GM12892 (cell line): ENCODE data around the gene WDR19. TPM values are rescaled to one million over a fixed set of nuclear protein-coding genes. Genes with fewer than 3 reads are reported as not detected.
"Not testable (repeated sequence)": the region's sequence is repeated elsewhere in the genome, so short reads cannot be mapped to it uniquely, and the experiment has no call there.

ENCODE experiments used
- DNase-seq: peaks from one replicate; pipeline ENCODE4 v3.0.0; 2011; ENCODE audit not compliant: insufficient read length
- FAIRE-seq: peaks from 2 replicates; lab custom pipeline; 2011; peaks lifted over from hg19 to GRCh38; lab: Jason Lieb, UNC
- POLR2A ChIP-seq: IDR thresholded peaks from 2 replicates; pipeline ENCODE4 v1.6.1; 2011; ENCODE audit warnings: low read depth, low read length, control low read depth
- POLR2AphosphoS5 ChIP-seq: IDR thresholded peaks from 2 replicates; pipeline ENCODE4 v1.6.1; 2011; ENCODE audit warnings: low read depth, low read length, control low read depth
- TAF1 ChIP-seq: IDR thresholded peaks from 2 replicates; pipeline ENCODE4 v1.6.1; 2011; ENCODE audit warnings: low read depth, mild to moderate bottlenecking, control low read depth, low read length, borderline replicate concordance
- polyA plus RNA-seq: library from polyadenylated mRNA; unstranded; fragments of >200 nt; gene quantifications from one replicate; pipeline ENCODE4 v1.2.1, GENCODE V29; 2012; ENCODE audit warnings: missing spikeins, inconsistent platforms; ENCODE audit not compliant: missing spikeins

The WDR19 gene
- polyA plus RNA-seq, result 12.7 TPM

DNA sequence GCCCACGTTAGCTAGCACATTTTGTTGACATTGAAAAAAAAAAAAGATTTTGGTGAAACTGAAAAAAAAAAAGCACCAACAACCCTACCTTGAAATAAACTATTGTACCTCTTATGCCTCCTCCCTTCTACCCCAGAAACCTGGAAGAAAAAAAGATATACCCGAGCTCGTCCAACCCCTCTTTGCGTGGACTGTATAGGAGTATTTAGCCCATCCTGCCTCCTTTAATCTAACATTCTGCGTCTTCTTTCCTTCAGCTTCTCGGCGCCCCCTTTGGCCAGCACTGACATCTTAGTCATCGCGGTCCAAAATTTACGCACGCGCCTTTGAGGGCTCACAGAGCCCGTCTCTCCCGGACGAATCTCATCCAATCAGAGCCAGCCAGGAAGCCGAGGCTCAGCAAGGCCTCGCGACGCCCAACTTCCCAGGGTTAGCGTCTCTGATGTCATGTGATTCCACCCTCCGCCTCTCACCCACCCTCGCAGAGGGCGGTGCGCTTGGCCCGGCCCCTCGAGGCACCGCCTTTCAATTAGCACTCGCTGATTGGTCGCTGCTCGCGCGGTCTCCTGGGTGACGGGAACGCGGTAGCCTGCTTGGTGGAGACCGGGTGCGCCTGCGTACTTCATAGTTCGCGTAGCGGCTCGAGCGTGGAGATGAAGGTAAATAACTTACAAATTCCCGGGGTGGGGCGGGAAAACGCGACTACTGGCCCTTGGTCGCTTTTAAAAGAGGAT is at the start of gene WDR19:
Gene WDR19 (plus strand): TSS at position 625 of the 734 bp plus-strand sequence. CDS start 29 bp downstream, at position 654.
- peak; percentile 100 for FAIRE-seq
- peak; percentile 84 for DNase-seq
- no peak for TF ChIP-seq POLR2AphosphoS5
- TF ChIP-seq POLR2A, result peak; percentile 47; the same call in 1 of the 2 replicates
- peak; percentile 17; the same call in 1 of the 2 replicates for TF ChIP-seq TAF1

DNA sequence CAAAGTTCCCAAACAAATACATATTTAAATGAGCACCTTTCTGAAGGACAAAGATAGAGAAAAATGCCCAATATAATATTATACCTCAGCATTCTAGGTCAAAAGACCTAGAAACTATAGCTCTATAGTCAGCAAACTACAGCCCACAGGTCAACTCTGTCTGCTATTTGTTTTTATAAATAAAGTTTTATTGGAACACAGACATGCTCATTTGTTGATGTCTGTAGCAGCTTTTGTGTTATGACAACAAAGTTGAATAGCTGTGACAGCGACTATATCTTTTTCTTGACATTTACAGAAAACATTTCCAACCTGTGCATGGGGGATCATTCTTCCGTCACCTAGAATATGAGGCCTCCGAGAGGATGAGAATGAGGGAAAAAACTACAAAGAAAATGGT is 48.7 kb upstream of the WDR19 start:
- TF ChIP-seq TAF1 (no peak), POLR2A (no peak), POLR2AphosphoS5 (no peak)
- DNase-seq (no peak), FAIRE-seq (no peak)

DNA sequence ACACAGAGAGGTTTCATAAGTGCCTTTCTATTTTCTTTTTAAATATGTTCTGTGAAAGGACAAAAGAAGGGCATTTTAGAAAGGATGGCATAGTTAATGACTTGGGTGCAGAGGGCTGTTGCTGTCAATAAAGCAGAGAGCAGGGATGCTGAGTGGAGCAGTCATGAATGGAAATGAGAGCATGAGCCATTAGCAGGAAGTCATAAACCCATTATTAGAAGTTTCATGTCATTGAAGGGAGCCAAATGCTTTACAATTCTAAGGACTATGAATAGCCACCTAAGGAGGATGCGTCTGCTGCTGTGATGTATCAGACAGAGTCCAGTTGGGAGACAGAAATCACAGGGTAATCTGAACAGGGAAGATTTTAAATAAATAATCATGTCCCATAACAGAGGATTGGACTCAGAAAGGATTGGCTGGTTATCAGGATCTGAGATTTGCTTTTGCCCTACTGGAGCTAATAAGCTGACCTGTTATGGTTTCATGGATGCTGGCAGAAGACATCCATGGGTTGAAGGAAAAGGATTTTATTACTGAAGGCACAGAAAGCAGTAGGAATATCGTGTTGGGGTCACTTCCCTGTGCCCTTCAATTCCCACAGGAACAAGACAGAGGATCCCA is 47.5 kb upstream of the WDR19 start:
- no peak for DNase-seq
- no peak for FAIRE-seq
- no peak for TF ChIP-seq POLR2A
- no peak for TF ChIP-seq TAF1
- TF ChIP-seq POLR2AphosphoS5, result no peak

DNA sequence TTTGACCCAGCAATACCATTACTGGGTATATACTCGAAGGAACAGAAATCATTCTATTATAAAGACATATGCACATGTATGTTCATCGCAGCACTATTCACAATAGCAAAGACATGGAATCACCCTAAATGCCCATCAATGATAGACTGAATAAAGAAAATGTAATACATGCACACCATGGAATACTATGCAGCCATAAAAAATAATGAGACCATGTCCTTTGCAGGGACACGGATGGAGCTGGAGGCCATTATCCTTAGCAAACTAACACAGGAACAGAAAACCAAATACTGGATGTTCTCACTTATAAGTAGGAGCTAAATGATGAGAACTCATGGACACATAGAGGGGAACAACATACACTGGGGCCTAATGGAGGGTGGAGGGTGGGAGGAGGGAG is 44.1 kb upstream of the WDR19 start:
- DNase-seq, FAIRE-seq: not testable (repeated sequence)

DNA sequence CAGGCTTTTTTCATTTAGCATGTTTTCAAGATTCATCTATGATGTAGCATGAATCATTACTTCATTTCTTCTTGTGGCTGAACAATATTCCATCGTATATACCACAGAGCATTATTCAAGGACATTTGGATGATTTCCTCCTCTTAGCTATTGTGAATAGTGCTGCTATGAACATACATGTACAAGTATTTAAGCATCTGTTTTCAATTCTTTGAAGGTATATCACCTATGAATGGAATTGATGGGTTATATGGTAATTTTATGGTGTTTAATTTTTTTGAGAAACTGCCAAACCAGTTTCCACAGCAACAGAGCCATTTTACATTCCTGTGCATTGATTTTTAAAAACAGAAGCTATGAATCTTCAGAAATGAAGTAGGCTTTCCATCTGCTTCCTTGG is 36.1 kb upstream of the WDR19 start:
- no peak for TF ChIP-seq POLR2A
- no peak for TF ChIP-seq POLR2AphosphoS5
- no peak for TF ChIP-seq TAF1
- no peak for DNase-seq
- no peak for FAIRE-seq

DNA sequence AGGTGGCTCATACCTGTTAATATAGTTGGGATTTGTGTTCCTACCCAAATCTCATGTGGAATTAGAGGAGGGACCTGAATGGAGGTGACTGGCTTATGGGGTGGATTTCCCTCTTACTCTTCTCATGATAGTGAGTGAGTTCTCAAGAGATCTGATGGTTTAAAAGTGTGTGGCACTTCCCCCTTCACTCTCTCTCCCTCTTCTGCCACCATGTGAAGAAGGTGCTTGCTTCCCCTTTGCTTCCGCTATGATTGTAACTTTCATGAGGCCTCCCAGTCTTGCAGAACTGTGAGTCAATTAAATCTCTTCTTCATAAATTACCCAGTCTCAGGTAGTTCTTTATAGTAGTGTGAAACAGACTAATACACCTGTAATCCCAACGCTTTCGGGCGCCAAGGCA is 28.3 kb upstream of the WDR19 start:
- DNase-seq (no peak), FAIRE-seq (no peak)
- TF ChIP-seq POLR2A (no peak), POLR2AphosphoS5 (no peak), TAF1 (no peak)

DNA sequence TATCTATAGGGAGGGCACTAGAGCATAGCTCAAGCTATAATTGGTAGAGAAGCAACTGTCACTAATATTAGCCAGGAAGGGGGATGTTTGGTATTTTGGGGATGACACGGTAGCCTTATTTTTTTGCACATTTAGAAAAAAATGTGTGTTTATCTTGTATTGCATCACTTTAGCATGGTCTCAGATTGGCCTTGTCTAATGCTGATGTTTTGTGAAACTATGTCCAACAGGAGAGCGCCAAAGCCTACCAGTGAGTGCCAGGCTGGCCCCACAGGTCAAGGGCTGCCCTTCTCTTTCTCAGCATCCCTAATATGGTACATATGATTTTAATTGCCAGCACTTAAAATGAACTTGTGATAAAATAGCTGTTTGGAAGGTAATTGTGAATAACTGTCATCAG is 24.8 kb upstream of the WDR19 start:
- FAIRE-seq (no peak), DNase-seq (no peak)
- TF ChIP-seq POLR2A (no peak), TAF1 (no peak), POLR2AphosphoS5 (no peak)

DNA sequence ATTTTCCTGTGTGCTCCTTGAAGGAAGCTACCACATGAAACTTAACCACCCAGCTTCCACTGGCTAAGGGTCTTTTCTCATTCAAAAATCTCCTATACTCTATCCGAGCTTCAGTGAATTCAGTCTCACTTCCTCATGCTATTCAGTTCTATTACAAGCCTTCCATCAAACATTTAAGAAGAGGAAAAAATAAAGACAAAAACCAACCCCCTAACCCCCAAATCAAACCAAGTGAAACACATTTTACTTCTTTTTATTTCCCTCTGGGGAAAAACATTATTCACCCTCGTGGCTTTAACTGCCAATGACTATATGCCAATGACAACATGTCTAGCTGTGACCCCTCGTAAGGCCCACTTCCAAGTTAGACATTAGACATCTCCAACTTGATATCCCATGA is 16.2 kb upstream of the WDR19 start:
- no peak for DNase-seq
- TF ChIP-seq POLR2AphosphoS5 (no peak), POLR2A (no peak), TAF1 (no peak)
- FAIRE-seq, result peak; percentile 27

DNA sequence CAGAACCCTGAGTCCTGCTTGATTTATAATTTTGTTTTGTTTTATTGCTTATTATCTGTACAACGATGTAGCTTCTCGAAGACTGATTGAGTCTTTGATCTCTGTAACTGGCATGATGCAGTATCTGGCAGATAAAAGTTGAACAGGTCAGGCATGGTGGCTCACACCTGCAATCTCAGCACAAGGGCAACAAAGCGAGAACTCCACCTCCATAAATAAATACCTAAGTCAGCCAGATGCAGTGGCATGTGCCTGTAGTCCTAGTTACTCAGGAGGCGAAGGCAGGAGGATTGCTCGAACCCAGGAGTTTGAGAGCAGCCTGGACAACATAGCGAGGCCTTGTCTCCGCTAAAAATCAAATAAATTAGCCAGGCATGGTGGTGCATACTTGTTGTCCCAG is 15.7 kb upstream of the WDR19 start:
- DNase-seq, result no peak
- no peak for TF ChIP-seq POLR2A
- TF ChIP-seq POLR2AphosphoS5, result no peak
- no peak for TF ChIP-seq TAF1
- FAIRE-seq, result peak; percentile 86

DNA sequence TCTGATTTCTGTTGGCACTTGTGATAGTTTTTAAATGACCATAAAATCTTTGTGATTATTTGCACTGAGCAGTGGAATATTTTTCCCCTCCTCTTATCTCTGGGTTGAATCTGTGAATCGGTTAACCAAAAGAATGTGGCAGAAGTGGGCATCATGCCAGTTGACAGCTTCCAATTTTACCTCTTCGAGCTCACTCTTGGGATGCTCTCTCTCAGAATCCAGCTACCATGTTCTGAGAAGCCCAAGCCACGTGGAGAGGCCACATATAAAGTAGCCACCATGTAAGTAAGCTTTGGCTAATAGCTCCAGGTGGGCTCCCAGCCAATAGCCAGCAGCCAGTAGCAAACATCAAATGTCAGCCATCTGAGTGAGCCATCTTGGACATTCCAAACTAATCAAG is 12.9 kb upstream of the WDR19 start:
- FAIRE-seq (no peak), DNase-seq (no peak)
- TF ChIP-seq TAF1 (no peak), POLR2A (no peak), POLR2AphosphoS5 (no peak)

DNA sequence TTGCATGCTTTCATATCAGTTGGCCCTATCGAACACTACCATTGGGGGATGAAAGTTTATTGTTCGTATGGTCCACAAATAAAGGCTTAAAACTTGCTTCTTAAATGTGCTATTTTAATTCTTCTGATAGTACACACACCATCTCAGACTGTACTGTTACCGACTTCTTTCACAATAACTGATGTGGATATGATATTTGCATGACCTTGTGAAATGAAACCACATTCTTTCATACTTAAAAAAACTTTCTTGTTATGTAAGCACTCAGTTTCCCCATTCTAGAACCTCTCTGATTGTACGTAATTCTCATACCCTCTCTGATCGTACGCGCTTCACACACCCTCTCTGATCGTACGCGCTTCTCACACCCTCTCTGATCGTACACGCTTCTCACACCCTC is 12.0 kb upstream of the WDR19 start:
- DNase-seq, result no peak
- TF ChIP-seq POLR2A (no peak), POLR2AphosphoS5 (no peak), TAF1 (no peak)
- no peak for FAIRE-seq

DNA sequence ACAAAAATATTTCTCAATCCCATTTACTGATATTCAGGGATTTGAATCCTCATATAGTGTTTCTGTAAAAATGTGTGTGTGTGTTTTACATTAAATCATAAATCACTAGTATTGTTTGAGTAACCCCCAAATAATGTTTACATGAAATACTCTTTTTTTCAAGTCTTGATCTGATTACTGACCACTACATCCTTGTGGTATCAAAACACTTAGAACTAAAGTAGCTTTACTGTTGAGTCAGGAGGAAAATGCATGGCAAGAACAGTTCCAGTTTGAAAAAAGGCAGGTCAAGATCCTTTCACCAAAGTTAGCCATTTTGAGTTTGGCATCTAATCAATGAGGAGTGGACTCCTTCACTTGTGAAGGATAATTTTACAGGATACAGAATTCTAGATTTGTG is 3.6 kb upstream of the WDR19 start:
- no peak for DNase-seq
- FAIRE-seq, result no peak
- TF ChIP-seq TAF1, result no peak

DNA sequence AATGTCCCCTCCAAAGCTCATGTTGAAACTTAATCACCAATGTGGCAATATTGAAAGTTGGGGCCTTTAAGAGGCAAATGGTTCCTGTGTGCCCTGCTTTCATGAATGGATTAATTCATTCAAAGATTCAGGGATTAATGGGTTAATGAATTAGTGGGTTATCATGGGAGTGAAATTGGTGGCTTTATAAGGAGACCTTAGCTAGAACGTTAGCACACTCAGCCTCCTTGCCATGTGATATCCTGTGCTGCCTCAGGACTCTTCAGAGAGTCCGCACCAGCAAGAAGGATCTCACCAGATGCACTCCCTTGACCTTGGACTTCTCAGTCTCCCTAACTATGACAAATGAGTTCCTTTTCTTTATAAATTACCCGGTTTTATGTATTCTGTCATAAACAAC is 2.6 kb upstream of the WDR19 start:
- DNase-seq (no peak), FAIRE-seq (no peak)
- TF ChIP-seq POLR2A, result no peak
- no peak for TF ChIP-seq POLR2AphosphoS5
- TF ChIP-seq TAF1, result no peak

DNA sequence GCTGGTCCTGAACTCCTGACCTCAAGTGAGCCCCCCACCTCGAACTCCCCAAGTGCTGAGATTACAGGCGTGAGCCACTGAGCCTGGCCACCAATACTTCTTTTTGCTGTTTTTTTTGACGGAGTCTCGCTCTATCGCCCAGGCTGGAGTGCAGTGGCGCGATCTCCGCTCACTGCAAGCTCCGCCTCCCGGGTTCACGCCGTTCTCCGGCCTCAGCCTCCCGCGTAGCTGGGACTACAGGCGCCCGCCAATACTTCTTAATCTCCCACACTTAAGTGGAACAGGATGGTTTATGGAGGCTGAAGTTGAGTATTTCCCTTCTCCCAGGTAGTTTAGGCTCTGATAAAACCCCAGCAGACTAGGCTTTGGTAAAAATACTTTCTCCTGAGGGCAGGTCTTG is 1.7 kb upstream of the WDR19 start:
- not testable (repeated sequence) for FAIRE-seq, DNase-seq
